CD4-positive, alpha-beta T cell treated with Interleukin-10 for 1 hour (primary cell): ENCODE data around the gene PPP1R15B.

Experiments used
- DNase-seq: peaks from one replicate; pipeline ENCODE4 v3.0.0-alpha.2; 2020

PPP1R15B gene

GRCh38 chr1:204361781-204362180, 49.8 kb downstream of the PPP1R15B start:
- DNase-seq, result no peak

GRCh38 chr1:204361341-204361771, 50.3 kb downstream of the PPP1R15B start:
- no peak for DNase-seq

- DNase-seq, result no peak
These were observed 51.3 kb downstream of the PPP1R15B start for GRCh38 chr1:204360314-204360713.

GRCh38 chr1:204359474-204360255, 52.0 kb downstream of the PPP1R15B start, which contains the start of gene PLEKHA6:
PLEKHA6 (minus strand) TSS chr1:204359929; CDS start chr1:204273727, 86,202 bp downstream.
- DNase-seq, result no peak

GRCh38 chr1:204359131-204359473, 52.5 kb downstream of the PPP1R15B start:
- no peak for DNase-seq

- no peak for DNase-seq
These were observed 53.0 kb downstream of the PPP1R15B start for GRCh38 chr1:204358605-204359004.

- no peak for DNase-seq
These were observed 53.8 kb downstream of the PPP1R15B start for GRCh38 chr1:204357551-204358490.

- no peak for DNase-seq
These were observed 54.6 kb downstream of the PPP1R15B start for GRCh38 chr1:204356997-204357396.

- DNase-seq, result no peak
These were observed 55.7 kb downstream of the PPP1R15B start for GRCh38 chr1:204355913-204356312.

GRCh38 chr1:204354579-204354978, 57.0 kb downstream of the PPP1R15B start:
- no peak for DNase-seq
